DMS153 treated with DMSO at 0.1 percent for 48 hours (cell line): ENCODE results near the gene ECM1.

ENCODE experiments used
- DNase-seq: peaks from one replicate; lab custom pipeline; 2025; ENCODE audit not compliant: unreplicated experiment; lab: John Stamatoyannopoulos, UW

Gene ECM1

DNA sequence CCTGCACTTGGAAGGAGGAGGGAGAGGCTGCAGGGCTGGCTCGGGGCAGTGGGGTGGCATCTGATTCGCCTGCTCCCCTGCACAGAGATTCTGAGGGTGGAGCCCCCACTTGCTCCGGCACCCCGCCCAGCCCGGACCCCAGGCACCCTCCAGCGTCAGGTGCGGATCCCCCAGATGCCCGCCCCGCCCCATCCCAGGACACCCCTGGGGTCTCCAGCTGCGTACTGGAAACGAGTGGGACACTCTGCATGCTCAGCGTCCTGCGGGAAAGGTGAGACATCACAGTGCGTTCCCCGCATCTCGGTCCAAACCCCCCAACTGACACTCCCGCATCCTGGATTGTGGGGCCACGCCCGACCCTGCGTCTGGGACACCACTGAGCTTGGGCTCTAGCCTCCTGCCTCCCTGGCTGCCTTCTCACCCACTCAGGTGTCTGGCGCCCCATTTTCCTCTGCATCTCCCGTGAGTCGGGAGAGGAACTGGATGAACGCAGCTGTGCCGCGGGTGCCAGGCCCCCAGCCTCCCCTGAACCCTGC, 49.2 kb downstream of the ECM1 start:
- no peak for DNase-seq

DNA sequence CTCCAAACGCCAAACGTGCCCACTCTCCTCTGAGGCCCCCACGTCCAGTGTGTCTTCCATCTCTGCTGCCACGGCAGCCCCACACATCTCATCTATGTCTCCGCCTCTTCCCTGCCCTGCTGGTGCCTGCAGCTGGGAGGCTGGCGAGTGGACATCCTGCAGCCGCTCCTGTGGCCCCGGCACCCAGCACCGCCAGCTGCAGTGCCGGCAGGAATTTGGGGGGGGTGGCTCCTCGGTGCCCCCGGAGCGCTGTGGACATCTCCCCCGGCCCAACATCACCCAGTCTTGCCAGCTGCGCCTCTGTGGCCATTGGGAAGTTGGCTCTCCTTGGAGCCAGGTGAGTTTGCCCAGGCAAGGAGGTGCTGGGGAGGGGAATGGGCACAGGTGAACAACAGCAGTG, 49.9 kb downstream of the ECM1 start:
- DNase-seq, result no peak

DNA sequence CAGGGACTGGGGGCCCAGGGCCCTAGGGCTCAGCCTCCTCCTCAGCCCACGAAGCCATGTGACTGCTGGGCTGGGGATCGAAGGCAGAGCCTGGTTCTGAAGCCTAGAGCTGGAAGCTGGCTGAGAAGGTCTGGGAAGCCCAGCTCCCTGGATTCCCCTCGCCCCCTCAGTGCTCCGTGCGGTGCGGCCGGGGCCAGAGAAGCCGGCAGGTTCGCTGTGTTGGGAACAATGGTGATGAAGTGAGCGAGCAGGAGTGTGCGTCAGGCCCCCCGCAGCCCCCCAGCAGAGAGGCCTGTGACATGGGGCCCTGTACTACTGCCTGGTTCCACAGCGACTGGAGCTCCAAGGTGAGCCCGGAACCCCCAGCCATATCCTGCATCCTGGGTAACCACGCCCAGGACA, 50.4 kb downstream of the ECM1 start:
- no peak for DNase-seq

DNA sequence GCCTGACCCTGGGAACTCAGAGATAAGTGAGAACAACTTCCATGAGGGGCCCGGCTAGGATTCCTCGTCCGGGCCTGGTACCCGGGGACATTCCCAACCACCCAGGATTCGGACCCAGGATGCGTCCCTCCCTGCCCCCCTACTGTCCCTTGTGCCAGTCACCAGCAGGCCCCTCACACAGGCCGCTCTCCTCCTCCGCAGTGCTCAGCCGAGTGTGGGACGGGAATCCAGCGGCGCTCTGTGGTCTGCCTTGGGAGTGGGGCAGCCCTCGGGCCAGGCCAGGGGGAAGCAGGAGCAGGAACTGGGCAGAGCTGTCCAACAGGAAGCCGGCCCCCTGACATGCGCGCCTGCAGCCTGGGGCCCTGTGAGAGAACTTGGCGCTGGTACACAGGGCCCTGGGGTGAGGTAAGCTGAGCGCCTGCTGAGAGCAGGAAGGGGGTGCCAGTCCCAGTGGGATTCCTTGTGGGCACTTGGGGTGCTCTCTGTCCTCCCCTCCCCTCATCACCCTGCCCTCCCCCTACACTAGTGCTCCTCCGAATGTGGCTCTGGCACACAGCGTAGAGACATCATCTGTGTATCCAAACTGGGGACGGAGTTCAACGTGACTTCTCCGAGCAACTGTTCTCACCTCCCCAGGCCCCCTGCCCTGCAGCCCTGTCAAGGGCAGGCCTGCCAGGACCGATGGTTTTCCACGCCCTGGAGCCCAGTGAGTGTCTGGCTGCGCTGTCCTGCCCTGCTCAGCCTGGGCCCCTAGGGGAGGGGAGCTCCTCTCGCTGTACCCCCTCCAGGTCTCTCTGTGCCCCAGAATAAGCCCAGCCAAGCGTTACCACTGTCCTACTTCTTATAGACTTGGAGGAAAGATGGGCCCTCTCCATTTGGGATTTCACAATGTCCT, 51.1 kb downstream of the ECM1 start:
- no peak for DNase-seq

DNA sequence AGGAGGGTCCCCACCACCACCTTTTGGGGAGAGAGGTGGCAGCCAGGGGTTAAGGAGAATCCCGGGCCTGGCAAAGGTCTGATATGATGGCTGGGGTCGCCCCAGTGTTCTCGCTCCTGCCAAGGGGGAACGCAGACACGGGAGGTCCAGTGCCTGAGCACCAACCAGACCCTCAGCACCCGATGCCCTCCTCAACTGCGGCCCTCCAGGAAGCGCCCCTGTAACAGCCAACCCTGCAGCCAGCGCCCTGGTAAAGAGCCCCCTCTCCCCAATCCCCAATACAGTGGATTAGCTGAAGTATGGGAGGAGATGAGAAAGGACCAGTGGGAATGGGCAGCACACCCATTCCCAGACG, 51.7 kb downstream of the ECM1 start:
- no peak for DNase-seq

DNA sequence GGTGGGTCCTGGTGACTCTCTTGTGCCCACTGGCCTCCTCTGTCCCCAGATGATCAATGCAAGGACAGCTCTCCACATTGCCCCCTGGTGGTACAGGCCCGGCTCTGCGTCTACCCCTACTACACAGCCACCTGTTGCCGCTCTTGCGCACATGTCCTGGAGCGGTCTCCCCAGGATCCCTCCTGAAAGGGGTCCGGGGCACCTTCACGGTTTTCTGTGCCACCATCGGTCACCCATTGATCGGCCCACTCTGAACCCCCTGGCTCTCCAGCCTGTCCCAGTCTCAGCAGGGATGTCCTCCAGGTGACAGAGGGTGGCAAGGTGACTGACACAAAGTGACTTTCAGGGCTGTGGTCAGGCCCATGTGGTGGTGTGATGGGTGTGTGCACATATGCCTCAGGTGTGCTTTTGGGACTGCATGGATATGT, 52.1 kb downstream of the ECM1 start:
- peak; percentile 78 for DNase-seq

DNA sequence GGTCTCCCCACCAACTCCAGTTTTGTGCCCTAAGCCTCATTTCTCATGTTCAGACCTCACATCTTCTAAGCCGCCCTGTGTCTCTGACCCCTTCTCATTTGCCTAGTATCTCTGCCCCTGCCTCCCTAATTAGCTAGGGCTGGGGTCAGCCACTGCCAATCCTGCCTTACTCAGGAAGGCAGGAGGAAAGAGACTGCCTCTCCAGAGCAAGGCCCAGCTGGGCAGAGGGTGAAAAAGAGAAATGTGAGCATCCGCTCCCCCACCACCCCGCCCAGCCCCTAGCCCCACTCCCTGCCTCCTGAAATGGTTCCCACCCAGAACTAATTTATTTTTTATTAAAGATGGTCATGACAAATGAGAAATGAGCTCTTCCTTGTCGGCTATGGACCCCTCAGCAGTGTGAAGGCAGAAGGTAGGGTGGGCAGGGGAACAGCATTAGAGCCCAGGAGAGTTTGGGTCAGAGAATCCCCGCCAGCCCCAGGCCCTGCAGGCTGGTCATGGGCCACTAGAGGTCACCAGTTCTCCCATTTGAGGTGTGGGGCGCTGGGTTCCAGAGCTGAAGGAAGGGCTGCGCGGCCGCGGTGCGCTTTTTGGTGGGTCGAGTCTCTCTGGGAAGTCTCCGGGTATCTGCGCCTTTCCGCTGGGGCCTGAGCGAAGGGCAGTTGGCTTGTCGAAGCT, 52.8 kb downstream of the ECM1 start:
- peak; percentile 94 for DNase-seq

DNA sequence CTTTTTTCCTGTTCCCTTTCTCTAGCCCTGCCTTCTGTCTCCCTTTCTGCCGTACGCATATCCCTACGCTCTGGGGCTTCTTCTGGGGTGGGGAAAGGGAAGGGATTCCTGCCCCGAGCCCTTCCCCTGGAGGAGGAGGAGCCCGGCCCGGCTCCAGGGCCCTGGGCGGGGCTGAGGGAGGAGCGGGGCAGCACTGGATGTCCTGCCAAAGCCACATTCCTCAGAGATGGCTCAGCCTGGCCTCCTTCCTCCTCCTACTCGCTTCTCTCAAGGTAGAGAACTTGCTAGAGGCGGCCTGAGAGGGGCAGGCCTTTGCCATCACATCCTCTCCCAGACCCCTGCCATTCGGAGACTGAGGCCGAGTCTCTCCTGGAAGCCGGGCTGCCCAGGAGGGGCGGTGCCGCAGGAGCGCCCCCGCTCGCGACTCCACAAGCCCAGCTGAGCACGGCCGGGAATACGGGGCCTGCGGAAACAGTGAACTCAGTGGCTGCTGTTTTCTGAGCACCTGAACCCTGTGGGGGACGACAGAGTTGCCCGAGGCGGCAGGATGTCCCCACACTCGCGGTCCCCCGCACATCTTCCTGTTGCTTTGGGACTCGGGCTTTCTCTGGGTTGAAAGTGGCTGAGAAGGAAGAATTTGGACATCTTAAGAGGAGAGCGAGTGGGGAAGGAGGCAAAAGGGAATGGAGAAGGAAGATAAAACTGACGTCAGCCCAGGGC, 53.5 kb downstream of the ECM1 start:
- DNase-seq, result peak; percentile 94

DNA sequence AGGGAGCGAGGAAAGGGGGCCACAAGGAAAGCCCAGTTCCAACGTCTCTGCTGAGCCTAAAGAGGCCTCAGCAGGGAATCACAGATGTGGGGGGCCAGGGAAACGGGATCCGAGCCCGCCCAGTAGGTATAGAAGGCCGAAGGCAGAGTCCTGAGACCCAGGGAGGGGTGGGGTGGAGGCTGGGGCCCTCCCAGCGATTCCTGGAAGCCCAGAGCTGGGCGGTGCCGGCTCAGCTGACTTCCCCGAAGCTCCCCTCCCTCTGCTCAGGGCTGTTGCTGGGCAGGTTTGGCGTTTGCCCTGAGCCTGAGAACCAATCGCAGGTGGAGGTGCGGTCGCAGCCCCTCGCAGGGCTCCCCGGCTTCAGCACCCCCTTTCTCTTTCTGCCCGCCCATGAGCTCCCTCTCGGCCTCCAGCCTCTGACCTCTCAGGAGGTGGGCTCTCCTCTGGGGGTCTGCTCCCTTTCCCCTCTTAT, 54.1 kb downstream of the ECM1 start:
- DNase-seq, result peak; percentile 82

DNA sequence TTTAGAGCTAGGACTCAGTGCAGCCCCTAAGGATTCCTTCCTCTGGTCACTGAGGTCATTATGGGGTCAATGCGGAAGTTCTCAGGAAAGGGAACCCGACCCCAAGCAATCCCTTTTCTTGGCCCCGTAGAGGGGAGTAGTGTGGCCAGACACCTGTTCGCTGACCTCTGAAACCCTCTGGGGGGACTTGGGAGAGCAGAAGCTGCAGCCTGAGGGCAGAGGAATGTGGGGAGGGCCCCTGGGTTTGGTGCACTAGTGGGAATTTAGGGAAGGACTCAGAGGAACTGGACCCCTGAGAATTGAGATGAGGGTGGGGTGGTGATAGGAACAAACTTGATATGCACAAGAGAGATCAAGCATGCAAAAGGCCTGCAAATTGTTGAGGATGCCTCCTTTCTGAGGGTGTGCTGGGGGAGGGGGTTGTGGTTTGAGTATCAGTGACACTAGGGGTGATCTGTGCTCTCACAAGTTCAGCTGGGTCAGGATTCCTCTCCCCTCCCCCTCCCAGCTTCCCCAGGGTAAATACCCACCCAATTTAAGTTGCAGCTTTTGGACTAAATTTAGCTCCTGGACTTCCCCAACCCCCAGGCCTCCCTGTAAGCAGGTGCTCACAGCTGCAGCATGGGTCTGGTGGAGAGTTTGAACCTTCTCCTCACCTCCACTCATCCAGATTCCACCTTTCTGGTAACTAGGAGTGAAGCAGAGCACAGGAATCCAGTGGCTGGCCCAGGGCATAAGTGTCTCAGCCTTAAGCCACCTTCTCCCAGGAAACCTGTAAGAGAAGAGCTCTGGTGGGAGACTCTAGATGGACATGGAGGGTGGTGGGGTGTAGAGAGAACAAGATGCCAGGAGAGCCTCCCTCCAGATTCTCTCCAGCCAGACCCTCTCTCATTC, 54.8 kb downstream of the ECM1 start:
- no peak for DNase-seq
